GM10248 (cell line): ENCODE measurements around the gene SLC25A45.
"Not testable (repeated sequence)": the region's sequence is repeated elsewhere in the genome, so short reads cannot be mapped to it uniquely, and the experiment has no call there.

Experiments used
- CTCF ChIA-PET: fragments of 300-600 bp; sonication (Branson Sonifier 250); formaldehyde crosslinking; extraction: SDS; loops from one replicate; lab custom pipeline; 2021; ENCODE audit warnings: antibody characterized with exemption; lab: Yijun Ruan, JAX
- POLR2A ChIA-PET: fragments of 350-650 bp; sonication (Branson Sonifier 250); formaldehyde crosslinking; extraction: SDS; loops from one replicate; lab custom pipeline; 2020; ENCODE audit warnings: antibody characterized with exemption; lab: Yijun Ruan, JAX
- DNase-seq: peaks from one replicate; pipeline ENCODE4 v3.0.0; 2012; ENCODE audit errors: extremely low spot score
- TF ChIP-seq, protein P1 (sequence below): IDR thresholded peaks from 2 replicates; pipeline ENCODE4 v1.5.1; 2012; ENCODE audit warnings: mild to moderate bottlenecking, low read depth; ENCODE audit errors: extremely low read depth, missing control alignments, control extremely low read depth

The SLC25A45 gene

DNA sequence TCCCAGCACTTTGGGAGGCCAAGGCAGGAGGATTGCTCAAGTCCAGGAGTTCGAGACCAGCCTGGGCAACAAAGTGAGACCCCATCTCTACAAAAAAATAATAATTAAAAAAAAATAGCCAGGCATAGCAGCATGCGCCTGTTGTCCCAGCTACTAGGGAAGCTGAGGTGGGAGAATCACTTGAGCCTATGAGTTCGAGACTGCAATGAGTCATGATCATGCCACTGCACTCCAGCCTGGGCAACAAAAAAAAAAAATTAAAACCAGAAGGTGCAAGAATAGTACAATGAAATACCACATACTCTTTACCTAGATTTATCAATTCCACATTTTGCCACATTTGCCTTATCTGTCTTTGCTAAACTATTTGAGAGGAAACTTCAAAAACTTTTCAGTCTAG lies 40.6 kb downstream of the SLC25A45 start:
- CTCF ChIA-PET = interaction anchor here (1.6 to 3.4 kb wide), 2 partner anchors 12 to 27 kb away, joined by 5 to 17 read pairs; partner anchors contain the start of gene CDC42EP2
- no peak for DNase-seq
- POLR2A ChIA-PET = no interaction called here
- TF ChIP-seq, protein P1, sequence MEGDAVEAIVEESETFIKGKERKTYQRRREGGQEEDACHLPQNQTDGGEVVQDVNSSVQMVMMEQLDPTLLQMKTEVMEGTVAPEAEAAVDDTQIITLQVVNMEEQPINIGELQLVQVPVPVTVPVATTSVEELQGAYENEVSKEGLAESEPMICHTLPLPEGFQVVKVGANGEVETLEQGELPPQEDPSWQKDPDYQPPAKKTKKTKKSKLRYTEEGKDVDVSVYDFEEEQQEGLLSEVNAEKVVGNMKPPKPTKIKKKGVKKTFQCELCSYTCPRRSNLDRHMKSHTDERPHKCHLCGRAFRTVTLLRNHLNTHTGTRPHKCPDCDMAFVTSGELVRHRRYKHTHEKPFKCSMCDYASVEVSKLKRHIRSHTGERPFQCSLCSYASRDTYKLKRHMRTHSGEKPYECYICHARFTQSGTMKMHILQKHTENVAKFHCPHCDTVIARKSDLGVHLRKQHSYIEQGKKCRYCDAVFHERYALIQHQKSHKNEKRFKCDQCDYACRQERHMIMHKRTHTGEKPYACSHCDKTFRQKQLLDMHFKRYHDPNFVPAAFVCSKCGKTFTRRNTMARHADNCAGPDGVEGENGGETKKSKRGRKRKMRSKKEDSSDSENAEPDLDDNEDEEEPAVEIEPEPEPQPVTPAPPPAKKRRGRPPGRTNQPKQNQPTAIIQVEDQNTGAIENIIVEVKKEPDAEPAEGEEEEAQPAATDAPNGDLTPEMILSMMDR = no peak

DNA sequence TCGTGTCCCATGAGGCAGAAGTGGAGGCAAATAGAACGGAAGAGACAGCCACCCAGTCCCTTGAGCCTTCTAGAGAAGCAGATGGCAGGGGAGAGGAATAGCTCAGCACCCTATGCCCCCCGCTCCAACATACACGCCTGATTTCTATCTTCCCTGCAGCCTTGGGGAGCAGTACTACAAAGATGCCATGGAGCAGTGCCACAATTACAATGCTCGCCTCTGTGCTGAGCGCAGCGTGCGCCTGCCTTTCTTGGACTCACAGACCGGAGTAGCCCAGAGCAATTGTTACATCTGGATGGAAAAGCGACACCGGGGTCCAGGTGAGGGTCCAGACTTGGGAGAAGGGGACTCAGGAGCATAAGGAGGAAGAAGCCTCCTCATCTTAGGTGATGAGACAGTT lies 42.2 kb downstream of the SLC25A45 start:
- POLR2A ChIA-PET = no interaction called here
- TF ChIP-seq, protein P1 = no peak
- CTCF ChIA-PET = interaction anchor here (4.2 kb wide), 1 partner anchor 24 kb away, joined by 24 read pairs; the partner anchor contains the start of gene CDC42EP2
- no peak for DNase-seq

DNA sequence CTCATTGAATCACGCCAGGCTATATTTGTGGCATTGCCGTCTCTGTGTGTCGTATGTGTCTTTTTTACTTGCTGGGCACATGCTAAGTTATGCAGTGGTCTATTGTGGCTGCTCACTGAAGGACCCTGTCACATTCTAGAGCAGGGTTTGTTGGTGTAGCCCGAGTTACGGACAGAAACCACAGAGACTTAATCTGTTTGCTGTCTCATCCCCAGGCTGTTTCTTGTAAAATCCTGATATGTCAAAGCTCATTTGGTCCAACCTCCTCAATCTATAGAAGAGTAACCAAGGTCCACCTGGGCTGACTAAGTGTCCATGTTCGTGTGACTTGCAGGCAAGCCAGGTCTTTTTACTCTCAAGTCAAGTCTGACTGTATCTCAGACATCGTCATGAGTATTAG lies 43.8 kb downstream of the SLC25A45 start:
- ChIA-PET POLR2A (interaction anchor here (0.6 kb wide), 1 partner anchor 9 kb away, joined by 5 read pairs; no protein-coding TSS in a partner anchor), CTCF (interaction anchor here (2.0 to 4.2 kb wide), 3 partner anchors 9 to 23 kb away, joined by 6 to 24 read pairs (median 21); partner anchors contain the start of gene CDC42EP2)
- TF ChIP-seq, protein P1 = no peak
- no peak for DNase-seq

DNA sequence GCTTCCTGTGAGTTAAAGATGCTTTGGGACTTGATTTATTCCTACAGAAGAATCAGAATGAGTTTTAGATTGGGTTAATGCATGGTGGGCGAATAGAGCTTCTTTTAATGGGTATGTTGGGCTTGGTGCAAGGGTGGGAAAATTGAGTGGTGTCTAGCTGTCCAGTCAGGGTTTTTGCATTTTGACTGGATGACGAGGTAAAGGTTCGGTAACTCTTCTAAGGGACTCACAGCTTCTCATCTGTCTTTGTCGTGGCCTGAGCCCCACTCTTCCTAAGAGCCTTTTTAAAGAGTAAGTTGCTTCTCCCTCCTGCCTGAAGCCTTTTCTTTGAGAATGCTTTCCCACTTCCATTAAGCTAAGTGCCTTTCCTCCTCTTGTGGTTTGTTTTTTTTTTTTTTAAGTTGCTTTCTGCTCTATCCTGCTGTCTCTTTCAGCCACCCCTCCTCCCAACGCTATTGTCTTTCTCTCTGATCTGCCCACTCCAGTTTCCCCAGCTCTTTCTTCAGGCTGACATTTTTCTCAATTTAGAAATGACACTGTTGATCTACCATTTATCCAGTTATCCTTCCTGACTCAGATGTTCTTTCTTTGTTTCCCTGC lies 47.6 kb downstream of the SLC25A45 start:
- TF ChIP-seq, protein P1 = no peak
- DNase-seq = no peak
- POLR2A ChIA-PET = interaction anchor here (0.7 to 2.1 kb wide), 4 partner anchors 17 to 173 kb away, joined by 3 to 15 read pairs (median 6); partner anchors contain the start of gene MALAT1
- CTCF ChIA-PET = interaction anchor here (0.7 to 12.8 kb wide), 9 partner anchors 11 to 174 kb away, joined by 3 to 288 read pairs (median 3); partner anchors contain the start of genes CDC42EP2, POLA2 and TIGD3

DNA sequence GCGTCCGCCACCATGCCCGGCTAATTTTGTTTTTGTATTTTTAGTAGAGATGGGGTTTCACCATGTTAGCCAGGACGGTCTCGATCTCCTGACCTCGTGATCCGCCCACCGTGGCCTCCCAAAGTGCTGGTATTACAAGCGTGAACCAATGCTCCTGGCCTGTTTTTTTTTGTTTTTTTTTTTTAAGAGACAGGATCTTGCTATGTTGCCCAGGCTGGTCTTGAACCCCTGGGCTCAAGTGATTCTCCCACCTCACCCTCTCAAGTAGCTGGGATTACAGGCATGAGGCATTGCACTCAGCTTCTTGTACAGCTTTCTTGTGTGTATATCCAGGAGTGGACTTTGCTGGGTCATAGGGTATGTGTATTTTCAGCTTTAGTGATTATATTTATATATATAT lies 49.9 kb downstream of the SLC25A45 start:
- POLR2A ChIA-PET = interaction anchor here (1.0 to 1.4 kb wide), 2 partner anchors 57 to 86 kb away, joined by 3 read pairs; no protein-coding TSS in a partner anchor
- not testable (repeated sequence) for DNase-seq
- CTCF ChIA-PET = interaction anchor here (1.2 to 12.8 kb wide), 13 partner anchors 9 to 222 kb away, joined by 3 to 288 read pairs (median 6); partner anchors contain the start of genes CDC42EP2 and POLA2

DNA sequence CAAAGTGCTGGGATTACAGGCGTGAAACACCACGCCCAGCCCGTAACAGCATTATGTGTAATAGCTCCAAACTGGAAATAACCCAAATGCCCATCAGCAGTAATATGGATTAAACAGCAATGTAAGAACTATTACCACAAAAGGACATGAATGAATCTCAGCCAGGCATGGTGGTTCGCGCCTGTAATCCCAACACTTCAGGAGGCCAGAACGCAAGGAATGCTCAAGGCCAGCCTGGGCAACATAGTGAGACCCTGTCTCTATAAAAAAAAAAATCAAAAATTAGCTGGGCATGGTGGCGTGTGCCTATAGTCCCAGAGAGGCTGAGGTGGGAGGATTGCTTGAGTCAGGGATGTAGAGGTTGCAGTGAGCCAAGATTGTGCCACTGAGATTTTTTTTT lies 51.9 kb downstream of the SLC25A45 start:
- CTCF ChIA-PET = interaction anchor here (0.9 to 12.8 kb wide), 47 partner anchors 8 to 463 kb away, joined by 3 to 288 read pairs (median 5); partner anchors contain the start of genes CDC42EP2, FRMD8, POLA2 and SNX15

More for the DNA sequence above, 51.9 kb downstream of the SLC25A45 start:
- POLR2A ChIA-PET = interaction anchor here (0.5 to 1.2 kb wide), 2 partner anchors 176 to 558 kb away, joined by 4 to 5 read pairs; partner anchors contain the start of gene FIBP
- DNase-seq = no peak
- TF ChIP-seq, protein P1 = no peak
